ENCODE data around the gene LRRTM2.

LRRTM2 gene

GRCh38 chr5:138889994-138890393 lies 14.9 kb upstream of the LRRTM2 start:
- intact Hi-C loops (cut with DNase I) = no loop called here
- DNase-seq = no peak

GRCh38 chr5:138884554-138884953 lies 9.4 kb upstream of the LRRTM2 start:
- intact Hi-C loops (cut with DNase I) = no loop called here
- DNase-seq = no peak

- intact Hi-C loops (cut with DNase I) = no loop called here
- no peak for DNase-seq
Measured at GRCh38 chr5:138884094-138884493, 9.0 kb upstream of the LRRTM2 start.

- intact Hi-C loops (cut with DNase I) = no loop called here
- no peak for DNase-seq
Measured at GRCh38 chr5:138883211-138883610, 8.1 kb upstream of the LRRTM2 start.

- intact Hi-C loops (cut with DNase I) = loop anchor here (10.0 kb wide), 3 partner anchors 46 to 386 kb away; no protein-coding TSS in a partner anchor
- no peak for DNase-seq
Measured at GRCh38 chr5:138878437-138879235, 3.5 kb upstream of the LRRTM2 start.

- intact Hi-C loops (cut with DNase I) = loop anchor here (10.0 kb wide), 3 partner anchors 48 to 388 kb away; no protein-coding TSS in a partner anchor
- no peak for DNase-seq
Measured at GRCh38 chr5:138876811-138877210, 1.7 kb upstream of the LRRTM2 start.

- intact Hi-C loops (cut with DNase I) = loop anchor here (10.0 kb wide), 3 partner anchors 49 to 389 kb away; no protein-coding TSS in a partner anchor
- peak in 5 of 42 donors; percentile 20 to 41 (median 30) for DNase-seq
Measured at GRCh38 chr5:138875946-138876345, 811 bp upstream of the LRRTM2 start.

GRCh38 chr5:138875552-138875875 lies 379 bp upstream of the LRRTM2 start:
- intact Hi-C loops (cut with DNase I) = loop anchor here (10.0 kb wide), 3 partner anchors 49 to 389 kb away; no protein-coding TSS in a partner anchor
- peak in 4 of 42 donors; percentile 10 to 25 (median 17) for DNase-seq

GRCh38 chr5:138874241-138874640 lies 894 bp downstream of the LRRTM2 start:
- DNase-seq = peak; percentile 33 to 86 (median 68)
- intact Hi-C loops (cut with DNase I) = loop anchor here (10.0 kb wide), 3 partner anchors 51 to 391 kb away; no protein-coding TSS in a partner anchor

- peak in 19 of 42 donors; percentile 14 to 65 (median 34) for DNase-seq
- intact Hi-C loops (cut with DNase I) = loop anchor here (10.0 kb wide), 3 partner anchors 51 to 391 kb away; no protein-coding TSS in a partner anchor
Measured at GRCh38 chr5:138873466-138874221, 1.5 kb downstream of the LRRTM2 start.

- peak in 3 of 42 donors; percentile 6 to 46 (median 40) for DNase-seq
- intact Hi-C loops (cut with DNase I) = loop anchor here (10.0 kb wide), 3 partner anchors 52 to 392 kb away; no protein-coding TSS in a partner anchor
Measured at GRCh38 chr5:138872841-138873465, 2.2 kb downstream of the LRRTM2 start.

GRCh38 chr5:138870611-138871010 lies 4.5 kb downstream of the LRRTM2 start:
- DNase-seq = peak in 18 of 42 donors; percentile 19 to 66 (median 40)

GRCh38 chr5:138869763-138870500 lies 5.2 kb downstream of the LRRTM2 start:
- DNase-seq = peak in 10 of 42 donors; percentile 19 to 61 (median 37)

More at GRCh38 chr5:138870611-138871010, 4.5 kb downstream of the LRRTM2 start:
- intact Hi-C loops (cut with DNase I) = loop anchor here (10.0 kb wide), 3 partner anchors 54 to 394 kb away; no protein-coding TSS in a partner anchor

GRCh38 chr5:138869038-138869437 lies 6.1 kb downstream of the LRRTM2 start:
- DNase-seq = no peak
- intact Hi-C loops (cut with DNase I) = no loop called here

More at GRCh38 chr5:138869763-138870500, 5.2 kb downstream of the LRRTM2 start:
- intact Hi-C loops (cut with DNase I) = loop anchor here (10.0 kb wide), 3 partner anchors 55 to 395 kb away; no protein-coding TSS in a partner anchor

- DNase-seq = no peak
- intact Hi-C loops (cut with DNase I) = no loop called here
Measured at GRCh38 chr5:138867011-138867410, 8.1 kb downstream of the LRRTM2 start.

GRCh38 chr5:138853132-138853531 lies 22.0 kb downstream of the LRRTM2 start:
- intact Hi-C loops (cut with DNase I) = no loop called here
- DNase-seq = no peak

- no peak for DNase-seq
- intact Hi-C loops (cut with DNase I) = no loop called here
Measured at GRCh38 chr5:138850865-138851435, 24.2 kb downstream of the LRRTM2 start.

GRCh38 chr5:138849882-138850281 lies 25.3 kb downstream of the LRRTM2 start:
- intact Hi-C loops (cut with DNase I) = no loop called here
- DNase-seq = no peak
